ENCODE results near the gene PTPN18.
A peak's percentile ranks its signal among the peaks of the same experiment; 100 is the strongest.

PTPN18 gene

GRCh38 chr2:130339885-130340745, 15.7 kb upstream of the PTPN18 start:
- WGBS, result 94% methylated on average over 10 of the region's 10 CpGs
- no peak overlapping the region for H2AFZ ChIP-seq (ENCODE audit: low read depth, low read length)

GRCh38 chr2:130341562-130342019, 14.3 kb upstream of the PTPN18 start:
- no peak overlapping the region for H2BK12ac ChIP-seq (ENCODE audit: low read length in 2 of 2)
- H2BK5ac ChIP-seq (ENCODE audit: low read depth, low read length, poor library complexity, severe bottlenecking), result no peak overlapping the region
- H3K9me3 ChIP-seq (ENCODE audit: control insufficient read depth, low read length), result no peaks in the 10 kb centered on the region
- peak overlapping the region; percentile 54 for H2AFZ ChIP-seq (ENCODE audit: low read depth, low read length)
- no peak overlapping the region for H2BK120ac ChIP-seq (ENCODE audit: low read depth, low read length)
- no peaks in the 10 kb centered on the region for H3K27me3 ChIP-seq (ENCODE audit: control insufficient read depth in 1 of 2, insufficient read depth in 1 of 2, low read length in 2 of 2)
- no peak overlapping the region for H2BK15ac ChIP-seq (ENCODE audit: low read depth, poor library complexity, severe bottlenecking)
- H3K14ac ChIP-seq (ENCODE audit: low read length in 2 of 2), result peak overlapping the region in 1 of 2 experiments; percentile 89
- H4K91ac ChIP-seq (ENCODE audit: low read length), result no peak overlapping the region
- H3K4ac ChIP-seq (ENCODE audit: low read depth in 1 of 2, low read length in 2 of 2), result no peak overlapping the region
- H3K9ac ChIP-seq (ENCODE audit: low read length), result peak overlapping the region; percentile 92
- H3K79me1 ChIP-seq (replicated peaks; ENCODE audit: low read length, poor library complexity, severe bottlenecking), result peaks cover 41% of the 10 kb centered on the region
- peaks cover 14% of the 10 kb centered on the region for H3K4me1 ChIP-seq (ENCODE audit: control insufficient read depth, insufficient read depth, low read depth, low read length)
- H3K18ac ChIP-seq (ENCODE audit: low read depth in 1 of 2, low read length in 2 of 2), result peak overlapping the region in 1 of 2 experiments; percentile 81
- peak overlapping the region; percentile 43 for H3K27ac ChIP-seq (ENCODE audit: low read length, poor library complexity, severe bottlenecking)
- peak overlapping the region; percentile 87 for H3K4me2 ChIP-seq (ENCODE audit: low read length, poor library complexity, severe bottlenecking)
- no peak for DNase-seq
- H4K8ac ChIP-seq (ENCODE audit: low read length), result peak overlapping the region; percentile 58
- H3K36me3 ChIP-seq (ENCODE audit: control insufficient read depth in 1 of 2, insufficient read depth in 2 of 2, low read depth in 1 of 2, low read length in 2 of 2), result peaks cover 34 to 46% of the 10 kb centered on the region in 2 experiments
- WGBS, result 2% methylated on average over 23 of the region's 24 CpGs
- H3K4me3 ChIP-seq (ENCODE audit: insufficient read depth in 1 of 2, low read depth in 1 of 2, low read length in 2 of 2), result peak overlapping the region; percentile 83 to 99
- no peak overlapping the region for H2AK5ac ChIP-seq (ENCODE audit: low read length, severe bottlenecking)
- no peak overlapping the region for H3K23ac ChIP-seq (ENCODE audit: low read length in 2 of 2)

More at GRCh38 chr2:130339885-130340745, 15.7 kb upstream of the PTPN18 start:
- no peak overlapping the region for H3K27ac ChIP-seq (ENCODE audit: low read length, poor library complexity, severe bottlenecking)
- peaks cover 27% of the 10 kb centered on the region for H3K79me1 ChIP-seq (replicated peaks; ENCODE audit: low read length, poor library complexity, severe bottlenecking)
- no peak overlapping the region for H3K23ac ChIP-seq (ENCODE audit: low read length in 2 of 2)
- no peak overlapping the region for H2BK12ac ChIP-seq (ENCODE audit: low read length in 2 of 2)
- H3K27me3 ChIP-seq (ENCODE audit: control insufficient read depth in 1 of 2, insufficient read depth in 1 of 2, low read length in 2 of 2), result no peaks in the 10 kb centered on the region
- no peak overlapping the region for H2BK15ac ChIP-seq (ENCODE audit: low read depth, poor library complexity, severe bottlenecking)
- no peak overlapping the region for H3K14ac ChIP-seq (ENCODE audit: low read length in 2 of 2)
- H3K4ac ChIP-seq (ENCODE audit: low read depth in 1 of 2, low read length in 2 of 2), result no peak overlapping the region
- no peak overlapping the region for H4K91ac ChIP-seq (ENCODE audit: low read length)
- peaks cover 18% of the 10 kb centered on the region for H3K4me1 ChIP-seq (ENCODE audit: control insufficient read depth, insufficient read depth, low read depth, low read length)
- no peak overlapping the region for H2BK5ac ChIP-seq (ENCODE audit: low read depth, low read length, poor library complexity, severe bottlenecking)
- no peak overlapping the region for H3K4me2 ChIP-seq (ENCODE audit: low read length, poor library complexity, severe bottlenecking)
- peaks cover 20 to 32% of the 10 kb centered on the region in 2 experiments for H3K36me3 ChIP-seq (ENCODE audit: control insufficient read depth in 1 of 2, insufficient read depth in 2 of 2, low read depth in 1 of 2, low read length in 2 of 2)
- no peak overlapping the region for H2BK120ac ChIP-seq (ENCODE audit: low read depth, low read length)
- no peak overlapping the region for H3K9ac ChIP-seq (ENCODE audit: low read length)
- H3K9me3 ChIP-seq (ENCODE audit: control insufficient read depth, low read length), result no peaks in the 10 kb centered on the region
- no peak for DNase-seq
- H3K18ac ChIP-seq (ENCODE audit: low read depth in 1 of 2, low read length in 2 of 2), result no peak overlapping the region
- H2AK5ac ChIP-seq (ENCODE audit: low read length, severe bottlenecking), result no peak overlapping the region
- no peak overlapping the region for H3K4me3 ChIP-seq (ENCODE audit: insufficient read depth in 1 of 2, low read depth in 1 of 2, low read length in 2 of 2)
- H4K8ac ChIP-seq (ENCODE audit: low read length), result no peak overlapping the region

DNA sequence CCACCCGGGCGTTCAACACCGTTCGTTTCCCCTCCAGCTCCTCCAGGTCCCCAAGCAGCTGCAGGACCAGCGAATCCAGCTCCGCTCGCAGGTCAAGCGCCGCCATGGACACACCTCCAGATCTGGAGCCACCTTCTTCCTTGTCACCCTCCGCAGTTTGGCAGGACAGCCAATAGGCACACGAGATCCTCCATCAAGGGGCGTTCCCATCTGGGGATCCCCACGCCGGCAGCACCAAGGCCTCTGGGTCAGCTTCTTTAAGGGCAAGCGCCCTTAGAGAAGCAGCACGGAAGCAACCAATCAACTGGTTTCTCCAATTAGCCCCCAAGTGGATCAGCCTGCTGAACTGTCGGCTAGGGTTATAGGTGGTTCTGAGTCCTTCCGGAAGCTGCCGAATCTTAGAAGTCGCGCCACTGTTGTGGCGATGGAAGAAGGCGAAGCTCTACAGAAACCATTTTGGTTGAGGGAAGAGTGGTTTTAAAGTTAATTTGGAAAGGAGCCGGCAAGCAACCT, 13.8 kb upstream of the PTPN18 start:
- Histone ChIP-seq H3K4me3 (ENCODE audit: insufficient read depth in 1 of 2, low read depth in 1 of 2, low read length in 2 of 2) (peak overlapping the region; percentile 83 to 99), H3K14ac (ENCODE audit: low read length in 2 of 2) (peak overlapping the region in 1 of 2 experiments; percentile 89), H3K9ac (ENCODE audit: low read length) (peak overlapping the region; percentile 92), H3K27me3 (ENCODE audit: control insufficient read depth in 1 of 2, insufficient read depth in 1 of 2, low read length in 2 of 2) (no peaks in the 10 kb centered on the region), H2AFZ (ENCODE audit: low read depth, low read length) (peak overlapping the region; percentile 54), H4K91ac (ENCODE audit: low read length) (peak overlapping the region; percentile 30), H3K4ac (ENCODE audit: low read depth in 1 of 2, low read length in 2 of 2) (peak overlapping the region in 1 of 2 experiments; percentile 75), H3K36me3 (ENCODE audit: control insufficient read depth in 1 of 2, insufficient read depth in 2 of 2, low read depth in 1 of 2, low read length in 2 of 2) (peaks cover 37 to 51% of the 10 kb centered on the region in 2 experiments), H3K23ac (ENCODE audit: low read length in 2 of 2) (no peak overlapping the region), H3K4me1 (ENCODE audit: control insufficient read depth, insufficient read depth, low read depth, low read length) (peaks cover 13% of the 10 kb centered on the region), H2BK12ac (ENCODE audit: low read length in 2 of 2) (no peak overlapping the region), H3K4me2 (ENCODE audit: low read length, poor library complexity, severe bottlenecking) (peak overlapping the region; percentile 87), H3K18ac (ENCODE audit: low read depth in 1 of 2, low read length in 2 of 2) (peak overlapping the region; percentile 34 to 81), H2BK5ac (ENCODE audit: low read depth, low read length, poor library complexity, severe bottlenecking) (no peak overlapping the region), H2BK120ac (ENCODE audit: low read depth, low read length) (no peak overlapping the region), H3K27ac (ENCODE audit: low read length, poor library complexity, severe bottlenecking) (peak overlapping the region; percentile 82), H3K9me3 (ENCODE audit: control insufficient read depth, low read length) (no peaks in the 10 kb centered on the region), H2AK5ac (ENCODE audit: low read length, severe bottlenecking) (no peak overlapping the region), H4K8ac (ENCODE audit: low read length) (peak overlapping the region; percentile 70), H2BK15ac (ENCODE audit: low read depth, poor library complexity, severe bottlenecking) (no peak overlapping the region), H3K79me1 (replicated peaks; ENCODE audit: low read length, poor library complexity, severe bottlenecking) (peaks cover 43% of the 10 kb centered on the region)
- peak; percentile 98 for DNase-seq
- 1% methylated on average over 24 of the region's 24 CpGs for WGBS
